HL-60 (cell line): ENCODE results near the gene TMIE.
"Not testable (repeated sequence)": the region's sequence is repeated elsewhere in the genome, so short reads cannot be mapped to it uniquely, and the experiment has no call there.

Source experiments
- DNase-seq, 2 experiments: peaks; one replicate each; pipeline ENCODE4 v3.0.0-alpha.2; 2010 to 2020; ENCODE audit warnings: low read depth in 1 of 2, low spot score in 1 of 2
- H3K27ac ChIP-seq: fragments of 250-450 bp; sonication (Bioruptor Pico); replicated peaks from 2 replicates; pipeline ENCODE4 v1.5.1; 2020; ENCODE audit warnings: mild to moderate bottlenecking, moderate library complexity
- H3K27me3 ChIP-seq: fragments of 250-450 bp; sonication (Bioruptor Pico); 2 replicates; pipeline ENCODE4 v1.5.1; 2021; ENCODE audit warnings: mild to moderate bottlenecking, moderate library complexity; ENCODE audit not compliant: insufficient read depth, poor library complexity, severe bottlenecking
- H3K4me3 ChIP-seq: replicated peaks from 2 replicates; pipeline ENCODE4 v1.5.1; 2011; ENCODE audit warnings: mild to moderate bottlenecking, control low read depth, low read length; ENCODE audit not compliant: insufficient read depth
- GABPA ChIP-seq: IDR thresholded peaks from 2 replicates; pipeline ENCODE4 v1.6.1; 2012; ENCODE audit warnings: low read depth
- POLR2AphosphoS5 ChIP-seq: IDR thresholded peaks from 2 replicates; pipeline ENCODE4 v1.6.1; 2012; ENCODE audit warnings: low read depth
- SPI1 ChIP-seq: IDR thresholded peaks from 2 replicates; pipeline ENCODE4 v1.6.1; 2012; ENCODE audit warnings: low read depth, mild to moderate bottlenecking, borderline replicate concordance
- TF ChIP-seq, protein P1 (sequence below): IDR thresholded peaks from 2 replicates; pipeline ENCODE4 v1.6.1; 2012; ENCODE audit warnings: low read depth; ENCODE audit not compliant: insufficient replicate concordance
- TF ChIP-seq, protein P2 (sequence below): IDR thresholded peaks from one replicate; pipeline ENCODE4 v1.5.1; 2011; ENCODE audit warnings: low read length, control low read depth, inconsistent platforms; ENCODE audit not compliant: insufficient read depth

The TMIE gene

DNA sequence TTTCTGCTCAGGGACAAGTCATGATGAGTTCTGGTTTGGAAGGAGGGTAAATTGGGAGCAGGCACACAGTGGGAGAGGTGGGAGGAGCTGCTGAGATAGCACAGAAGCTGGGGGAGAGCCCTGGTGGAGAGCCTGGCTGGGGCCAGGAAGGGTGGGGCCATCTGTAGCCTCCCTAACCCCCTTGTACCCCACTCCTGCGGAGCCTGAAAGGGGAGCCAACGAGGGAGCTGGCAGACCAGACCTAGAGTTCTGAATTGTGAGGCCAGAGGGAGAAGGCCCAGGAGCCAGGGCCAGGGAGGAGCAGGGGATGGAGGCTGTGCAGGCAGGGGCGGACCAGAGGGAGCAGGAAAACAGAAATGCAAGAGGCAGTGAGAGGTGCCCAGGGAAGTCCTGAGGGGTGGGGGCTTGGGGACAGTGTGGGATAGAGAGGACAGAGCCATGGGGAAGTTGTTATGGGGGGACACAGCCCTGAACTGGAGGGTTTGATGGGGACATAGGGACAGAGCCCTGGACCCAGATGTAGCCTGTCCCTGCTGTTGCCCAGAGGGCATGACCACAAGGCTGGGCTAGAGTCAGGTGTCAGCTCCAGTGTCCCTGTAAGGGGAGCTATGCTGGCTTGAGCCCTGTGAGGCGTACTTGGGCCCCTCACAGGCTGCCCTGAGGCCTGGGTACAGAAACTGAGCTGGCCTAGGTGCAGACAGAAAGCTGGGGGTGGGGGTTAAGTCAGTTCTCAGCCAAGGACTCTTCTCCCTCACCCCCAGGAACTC, 1.2 kb downstream of the TMIE start:
- no peak for TF ChIP-seq POLR2AphosphoS5
- no peak for TF ChIP-seq SPI1
- no peak for TF ChIP-seq GABPA
- TF ChIP-seq, protein P1, sequence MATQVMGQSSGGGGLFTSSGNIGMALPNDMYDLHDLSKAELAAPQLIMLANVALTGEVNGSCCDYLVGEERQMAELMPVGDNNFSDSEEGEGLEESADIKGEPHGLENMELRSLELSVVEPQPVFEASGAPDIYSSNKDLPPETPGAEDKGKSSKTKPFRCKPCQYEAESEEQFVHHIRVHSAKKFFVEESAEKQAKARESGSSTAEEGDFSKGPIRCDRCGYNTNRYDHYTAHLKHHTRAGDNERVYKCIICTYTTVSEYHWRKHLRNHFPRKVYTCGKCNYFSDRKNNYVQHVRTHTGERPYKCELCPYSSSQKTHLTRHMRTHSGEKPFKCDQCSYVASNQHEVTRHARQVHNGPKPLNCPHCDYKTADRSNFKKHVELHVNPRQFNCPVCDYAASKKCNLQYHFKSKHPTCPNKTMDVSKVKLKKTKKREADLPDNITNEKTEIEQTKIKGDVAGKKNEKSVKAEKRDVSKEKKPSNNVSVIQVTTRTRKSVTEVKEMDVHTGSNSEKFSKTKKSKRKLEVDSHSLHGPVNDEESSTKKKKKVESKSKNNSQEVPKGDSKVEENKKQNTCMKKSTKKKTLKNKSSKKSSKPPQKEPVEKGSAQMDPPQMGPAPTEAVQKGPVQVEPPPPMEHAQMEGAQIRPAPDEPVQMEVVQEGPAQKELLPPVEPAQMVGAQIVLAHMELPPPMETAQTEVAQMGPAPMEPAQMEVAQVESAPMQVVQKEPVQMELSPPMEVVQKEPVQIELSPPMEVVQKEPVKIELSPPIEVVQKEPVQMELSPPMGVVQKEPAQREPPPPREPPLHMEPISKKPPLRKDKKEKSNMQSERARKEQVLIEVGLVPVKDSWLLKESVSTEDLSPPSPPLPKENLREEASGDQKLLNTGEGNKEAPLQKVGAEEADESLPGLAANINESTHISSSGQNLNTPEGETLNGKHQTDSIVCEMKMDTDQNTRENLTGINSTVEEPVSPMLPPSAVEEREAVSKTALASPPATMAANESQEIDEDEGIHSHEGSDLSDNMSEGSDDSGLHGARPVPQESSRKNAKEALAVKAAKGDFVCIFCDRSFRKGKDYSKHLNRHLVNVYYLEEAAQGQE, result no peak
- TF ChIP-seq, protein P2, sequence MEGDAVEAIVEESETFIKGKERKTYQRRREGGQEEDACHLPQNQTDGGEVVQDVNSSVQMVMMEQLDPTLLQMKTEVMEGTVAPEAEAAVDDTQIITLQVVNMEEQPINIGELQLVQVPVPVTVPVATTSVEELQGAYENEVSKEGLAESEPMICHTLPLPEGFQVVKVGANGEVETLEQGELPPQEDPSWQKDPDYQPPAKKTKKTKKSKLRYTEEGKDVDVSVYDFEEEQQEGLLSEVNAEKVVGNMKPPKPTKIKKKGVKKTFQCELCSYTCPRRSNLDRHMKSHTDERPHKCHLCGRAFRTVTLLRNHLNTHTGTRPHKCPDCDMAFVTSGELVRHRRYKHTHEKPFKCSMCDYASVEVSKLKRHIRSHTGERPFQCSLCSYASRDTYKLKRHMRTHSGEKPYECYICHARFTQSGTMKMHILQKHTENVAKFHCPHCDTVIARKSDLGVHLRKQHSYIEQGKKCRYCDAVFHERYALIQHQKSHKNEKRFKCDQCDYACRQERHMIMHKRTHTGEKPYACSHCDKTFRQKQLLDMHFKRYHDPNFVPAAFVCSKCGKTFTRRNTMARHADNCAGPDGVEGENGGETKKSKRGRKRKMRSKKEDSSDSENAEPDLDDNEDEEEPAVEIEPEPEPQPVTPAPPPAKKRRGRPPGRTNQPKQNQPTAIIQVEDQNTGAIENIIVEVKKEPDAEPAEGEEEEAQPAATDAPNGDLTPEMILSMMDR, result no peak
- no peak for DNase-seq
- H3K4me3 ChIP-seq, result no peak overlapping the region
- H3K27ac ChIP-seq, result no peak overlapping the region
- peaks cover 14% of the 10 kb centered on the region for H3K27me3 ChIP-seq

DNA sequence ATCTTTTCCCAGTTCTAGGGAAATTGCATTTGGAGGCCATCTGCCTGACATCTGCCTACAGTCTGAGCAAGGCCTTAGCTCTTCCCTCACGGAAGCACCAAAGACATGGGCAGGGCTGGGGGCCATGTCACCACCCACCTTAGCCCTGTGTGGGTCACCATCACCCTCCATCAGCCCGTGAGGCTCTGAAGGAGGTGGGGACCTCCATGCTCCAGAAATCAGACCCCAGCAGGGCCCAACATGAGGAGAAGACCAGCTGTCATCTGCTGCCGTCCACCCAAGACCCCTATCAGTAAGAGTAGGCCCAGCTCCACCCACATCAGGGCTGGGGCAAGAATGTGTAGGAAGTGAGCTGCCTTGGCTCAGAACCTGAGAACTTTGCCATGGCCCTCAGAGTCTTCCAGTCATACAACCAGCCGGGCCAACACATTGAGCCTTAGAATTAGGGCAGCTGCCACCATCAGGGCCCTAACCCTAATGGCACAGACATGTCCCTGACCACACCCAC, 1.9 kb downstream of the TMIE start:
- no peak for DNase-seq

DNA sequence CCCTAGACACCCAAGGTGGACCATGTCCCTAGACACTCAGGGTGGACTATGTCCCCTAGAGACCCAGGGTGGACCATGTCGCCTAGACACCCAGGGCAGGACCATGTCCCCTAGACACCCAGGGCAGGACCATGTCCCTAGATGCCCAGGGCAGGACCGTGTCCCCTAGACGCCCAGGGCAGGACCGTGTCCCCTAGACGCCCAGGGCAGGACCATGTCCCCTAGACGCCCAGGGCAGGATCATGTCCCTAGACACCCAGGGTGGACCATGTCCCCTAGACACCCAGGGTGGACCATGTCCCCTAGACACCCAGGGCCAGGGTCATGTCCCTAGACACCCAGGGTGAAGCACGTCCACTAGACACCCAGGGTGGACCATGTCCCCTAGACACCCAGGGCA, 3.2 kb downstream of the TMIE start:
- not testable (repeated sequence) for DNase-seq

More for the DNA sequence above, 1.9 kb downstream of the TMIE start:
- Histone ChIP-seq H3K4me3 (no peak overlapping the region), H3K27ac (no peak overlapping the region), H3K27me3 (peaks cover 14% of the 10 kb centered on the region)
- TF ChIP-seq, protein P1, result no peak
- TF ChIP-seq GABPA (no peak), POLR2AphosphoS5 (no peak), SPI1 (no peak)
- TF ChIP-seq, protein P2, result no peak

DNA sequence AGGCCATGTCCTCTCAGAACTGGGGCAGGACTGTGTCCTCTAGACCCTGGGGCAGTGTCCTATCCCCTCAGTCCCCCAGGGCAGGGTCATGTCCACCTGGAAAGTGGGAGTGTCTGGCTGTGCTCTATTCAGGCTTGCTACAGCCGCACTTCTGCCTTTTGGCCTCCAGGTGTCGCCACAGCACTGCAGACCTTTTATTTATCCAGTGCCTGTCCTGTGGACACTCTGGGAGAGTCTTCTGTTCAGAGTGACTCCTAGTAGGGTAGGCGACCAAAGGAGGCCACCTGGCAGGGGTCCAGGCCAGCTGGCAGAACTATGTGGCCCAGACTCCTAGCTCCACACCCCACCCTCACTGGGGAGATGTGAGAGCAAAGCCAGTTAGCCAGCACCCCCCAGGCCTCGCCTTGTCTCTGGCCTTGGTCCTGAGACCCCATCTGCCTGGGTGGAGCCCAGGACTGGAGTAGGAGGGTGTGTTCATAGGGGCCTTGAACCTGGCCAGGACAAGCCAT, 3.9 kb downstream of the TMIE start:
- TF ChIP-seq SPI1 (no peak), POLR2AphosphoS5 (no peak), GABPA (no peak)
- TF ChIP-seq, protein P1, result peak; percentile 92
- TF ChIP-seq, protein P2, result peak; percentile 94
- DNase-seq, result peak; percentile 28 to 67
- Histone ChIP-seq H3K27me3 (peaks cover 14% of the 10 kb centered on the region), H3K27ac (no peak overlapping the region), H3K4me3 (no peak overlapping the region)

More for the DNA sequence above, 3.2 kb downstream of the TMIE start:
- not testable (repeated sequence) for H3K27ac ChIP-seq, H3K4me3 ChIP-seq
- peaks cover 14% of the 10 kb centered on the region for H3K27me3 ChIP-seq
